Panc1 (cell line): Measurements from ENCODE around the gene ALDH6A1. TPM values are rescaled to one million over a fixed set of nuclear protein-coding genes. Genes with fewer than 3 reads are reported as not detected.

Experiments
- ATAC-seq: fragments of 200-7000 bp; cut with Tn5 transposase; 2 replicates; pipeline ENCODE4 v1.9.1; 2020; ENCODE audit warnings: mild to moderate bottlenecking, moderate library complexity
- BruUV-seq: library from RNA; stranded (reverse); fragments of 400-500 nt; replicated peaks from 2 replicates; lab custom pipeline; 2021; lab: Mats Ljungman, UMichigan
- CTCF ChIA-PET: fragments of 300-600 bp; sonication (Branson Sonifier 250); formaldehyde crosslinking; loops from one replicate; lab custom pipeline; 2022; ENCODE audit warnings: antibody characterized with exemption; lab: Charles Lee
- POLR2A ChIA-PET: fragments of 300-600 bp; sonication (Branson Sonifier 250); formaldehyde crosslinking; loops from one replicate; lab custom pipeline; 2022; ENCODE audit warnings: antibody characterized with exemption; lab: Charles Lee
- DNase-seq: peaks from one replicate; pipeline ENCODE4 v3.0.0-alpha.2; 2010; ENCODE audit warnings: low read depth, low spot score
- H3K27ac ChIP-seq: 2 replicates; pipeline ENCODE4 v1.5.1; 2011; ENCODE audit warnings: mild to moderate bottlenecking, low read length, inconsistent platforms
- H3K27me3 ChIP-seq: fragments of 200-500 bp; sonication (Bioruptor generic); 2 replicates; pipeline ENCODE4 v1.6.0; 2014; ENCODE audit warnings: low read length, inconsistent platforms; ENCODE audit not compliant: control insufficient read depth, insufficient read depth
- H3K36me3 ChIP-seq: fragments of 200-500 bp; sonication (Bioruptor generic); 2 replicates; pipeline ENCODE4 v1.5.1; 2014; ENCODE audit warnings: inconsistent platforms, mild to moderate bottlenecking, low read length, moderate library complexity; ENCODE audit not compliant: control insufficient read depth, insufficient read depth
- H3K4me1 ChIP-seq: 2 replicates; pipeline ENCODE4 v1.5.1; 2011; ENCODE audit warnings: inconsistent platforms, mild to moderate bottlenecking, low read length, moderate library complexity; ENCODE audit not compliant: control insufficient read depth, insufficient read depth
- H3K4me3 ChIP-seq, 2 experiments: 2 replicates each; pipeline ENCODE4 v1.5.1; 2011 to 2012; ENCODE audit warnings: low read depth in 2 of 2, low read length in 2 of 2, mild to moderate bottlenecking in 2 of 2, inconsistent platforms in 1 of 2, moderate library complexity in 1 of 2
- H3K9me3 ChIP-seq: fragments of 200-500 bp; sonication (Bioruptor generic); 2 replicates; pipeline ENCODE4 v1.5.1; 2014; ENCODE audit warnings: low read depth, mild to moderate bottlenecking, inconsistent platforms, low read length, moderate library complexity; ENCODE audit not compliant: control insufficient read depth, insufficient read depth
- CTCF ChIP-seq: fragments of 450-650 bp; IDR thresholded peaks from 2 replicates; pipeline ENCODE4 v1.5.1; 2017; ENCODE audit warnings: mild to moderate bottlenecking
- POLR2AphosphoS5 ChIP-seq: IDR thresholded peaks from 2 replicates; pipeline ENCODE4 v1.6.1; 2012; ENCODE audit warnings: mild to moderate bottlenecking, low read depth, low read length, moderate library complexity
- REST ChIP-seq, 2 experiments: IDR thresholded peaks; 2 replicates each; pipeline ENCODE4 v1.6.1; 2011 to 2012; ENCODE audit warnings: low read depth in 2 of 2, control low read depth in 1 of 2, low read length in 1 of 2, mild to moderate bottlenecking in 1 of 2, moderate library complexity in 1 of 2; ENCODE audit not compliant: insufficient read depth in 1 of 2
- SIN3A ChIP-seq: IDR thresholded peaks from 2 replicates; pipeline ENCODE4 v1.6.1; 2012; ENCODE audit warnings: low read depth, mild to moderate bottlenecking, low read length, moderate library complexity, borderline replicate concordance; ENCODE audit not compliant: insufficient read depth
- TCF7L2 ChIP-seq: IDR thresholded peaks from 2 replicates; pipeline ENCODE4 v1.6.1; 2011; ENCODE audit warnings: mild to moderate bottlenecking, low read depth, low read length, inconsistent platforms
- in situ Hi-C: cut with HindIII; loops from 2 replicates; pipeline ENCODE4 v1.10.0; 2016; ENCODE audit warnings: low sequenced_read_pairs, low pct_unique_long_range_greater_than_20kb
- intact Hi-C: fragments of 100-400 bp; cut with micrococcal nuclease; formaldehyde crosslinking; loops from one replicate; pipeline ENCODE4 v1.10.0; 2022; ENCODE audit not compliant: unreplicated experiment
- total RNA-seq: library from RNA; stranded (reverse); gene quantifications from one replicate; pipeline ENCODE4 v1.2.1, GENCODE V29; 2021; ENCODE audit not compliant: unreplicated experiment

Gene ALDH6A1
- total RNA-seq, 1 experiment from 2014 or later, result 2.1 TPM

- BruUV-seq, result no TSS peak
- in situ Hi-C loops, result no loop called here
Measured at GRCh38 chr14:74105381-74105780, 21.1 kb upstream of the ALDH6A1 start.

GRCh38 chr14:74089251-74090020 lies 5.2 kb upstream of the ALDH6A1 start:
- TF ChIP-seq TCF7L2, result no peak
- no peak for TF ChIP-seq CTCF
- no peak for TF ChIP-seq POLR2AphosphoS5
- no peak for TF ChIP-seq SIN3A
- TF ChIP-seq REST (IDR thresholded peaks at IDR 0.05; ENCODE audit: insufficient read depth in 1 of 2, low read depth in 2 of 2, low read length in 1 of 2), result no peak
- no peak overlapping the region for H3K27ac ChIP-seq
- in situ Hi-C loops (no loop called here), intact Hi-C loops (no loop called here)
- H3K36me3 ChIP-seq, result peaks cover 4% of the 10 kb centered on the region; the same call in 1 of the 2 replicates
- H3K27me3 ChIP-seq, result no peaks in the 10 kb centered on the region
- H3K9me3 ChIP-seq, result no peaks in the 10 kb centered on the region
- ATAC-seq (no peak), DNase-seq (no peak)
- no TSS peak for BruUV-seq
- ChIA-PET CTCF (interaction anchor here (0.7 kb wide), 1 partner anchor 27 kb away, joined by 10 read pairs; no protein-coding TSS in a partner anchor), POLR2A (no interaction called here)
- H3K4me1 ChIP-seq, result peaks cover 5% of the 10 kb centered on the region; the same call in 1 of the 2 replicates
- no peak overlapping the region for H3K4me3 ChIP-seq

More at GRCh38 chr14:74105381-74105780, 21.1 kb upstream of the ALDH6A1 start:
- intact Hi-C loops, result no loop called here
- ChIA-PET POLR2A (no interaction called here), CTCF (no interaction called here)
- Histone ChIP-seq H3K4me3 (no peak overlapping the region), H3K36me3 (no peaks in the 10 kb centered on the region), H3K27ac (no peak overlapping the region), H3K4me1 (no peaks in the 10 kb centered on the region), H3K9me3 (no peaks in the 10 kb centered on the region), H3K27me3 (no peaks in the 10 kb centered on the region)
- ATAC-seq (no peak), DNase-seq (no peak)
- no peak for TF ChIP-seq POLR2AphosphoS5

- peaks cover 7% of the 10 kb centered on the region; the same call in 1 of the 2 replicates for H3K4me1 ChIP-seq
- peak overlapping the region; percentile 94 to 98 for H3K4me3 ChIP-seq
- no TSS peak for BruUV-seq
- POLR2A ChIA-PET, result no interaction called here
- CTCF ChIA-PET, result no interaction called here
- peaks cover 4% of the 10 kb centered on the region; the same call in 1 of the 2 replicates for H3K36me3 ChIP-seq
- intact Hi-C loops (no loop called here), in situ Hi-C loops (no loop called here)
- TF ChIP-seq TCF7L2 (no peak), CTCF (no peak), REST (IDR thresholded peaks at IDR 0.05; ENCODE audit: insufficient read depth in 1 of 2, low read depth in 2 of 2, low read length in 1 of 2) (no peak)
- no peaks in the 10 kb centered on the region for H3K9me3 ChIP-seq
- DNase-seq (no peak), ATAC-seq (no peak)
- peak overlapping the region; percentile 93 for H3K27ac ChIP-seq
- H3K27me3 ChIP-seq, result no peaks in the 10 kb centered on the region
Measured at GRCh38 chr14:74085828-74086227, 1.6 kb upstream of the ALDH6A1 start.
